Suprapubic skin (tissue), 4 donors: ENCODE data around the gene P4HB. TPM values are rescaled to one million over a fixed set of nuclear protein-coding genes. Genes with fewer than 3 reads are reported as not detected.

Experiments used
- DNase-seq, 2 donors: peaks; one replicate each; pipeline ENCODE4 v3.0.0-alpha.2; 2019; ENCODE audit warnings: low spot score in 2 of 2
- H3K27ac ChIP-seq: fragments of 200-600 bp; sonication (generic); one replicate; pipeline ENCODE4 v1.5.1; 2019
- H3K27me3 ChIP-seq: fragments of 200-600 bp; sonication (generic); one replicate; pipeline ENCODE4 v1.5.1; 2019
- H3K36me3 ChIP-seq: fragments of 200-600 bp; sonication (generic); one replicate; pipeline ENCODE4 v1.5.1; 2019
- H3K4me1 ChIP-seq: fragments of 200-600 bp; sonication (generic); one replicate; pipeline ENCODE4 v1.5.1; 2019
- H3K4me3 ChIP-seq: fragments of 200-600 bp; sonication (generic); one replicate; pipeline ENCODE4 v1.5.1; 2019; ENCODE audit warnings: mild to moderate bottlenecking
- H3K9me3 ChIP-seq: fragments of 200-600 bp; sonication (generic); one replicate; pipeline ENCODE4 v1.5.1; 2019
- CTCF ChIP-seq, 2 donors: fragments of 200-600 bp in 1 of 2; fragments of 450-650 bp in 1 of 2; sonication (generic) in 1 of 2; IDR thresholded peaks; one replicate each; pipeline ENCODE4 v1.5.1; 2016 to 2019; ENCODE audit warnings: antibody characterized with exemption in 2 of 2, mild to moderate bottlenecking in 1 of 2, moderate library complexity in 1 of 2
- EP300 ChIP-seq: sonication (generic); formaldehyde crosslinking; IDR thresholded peaks from one replicate; pipeline ENCODE4 v1.6.1; 2017; ENCODE audit warnings: antibody characterized with exemption
- POLR2A ChIP-seq, 2 donors: fragments of 450-650 bp; IDR thresholded peaks; one replicate each; pipeline ENCODE4 v1.6.1; 2017; ENCODE audit warnings: antibody characterized with exemption in 2 of 2, mild to moderate bottlenecking in 2 of 2, moderate library complexity in 2 of 2
- POLR2AphosphoS5 ChIP-seq, 3 donors: sonication (generic); formaldehyde crosslinking; IDR thresholded peaks; one replicate each; pipeline ENCODE4 v1.6.1; 2017; ENCODE audit warnings: antibody characterized with exemption in 3 of 3
- WGBS: methylation state at CpG from one replicate; pipeline ENCODE4 v1.1.5; 2018; 5-methylcytosine and 5-hydroxymethylcytosine counted together
- total RNA-seq, 4 donors: library from RNA; depleted of rRNA; stranded (reverse); fragments of >200 nt; gene quantifications; one replicate each; pipeline ENCODE4 v1.1.0, GENCODE V29; 2016

P4HB gene
- total RNA-seq, 4 donors from 2014 or later = 521 to 1,041 (median 898) TPM

- no peaks in the 10 kb centered on the region for H3K27me3 ChIP-seq
- peaks cover 22% of the 10 kb centered on the region for H3K36me3 ChIP-seq
- peak overlapping the region; percentile 99 for H3K27ac ChIP-seq
- peak overlapping the region; percentile 82 for H3K4me3 ChIP-seq
- H3K9me3 ChIP-seq = no peaks in the 10 kb centered on the region
- TF ChIP-seq CTCF (IDR thresholded peaks at IDR 0.05) (no peak), POLR2A (IDR thresholded peaks at IDR 0.05) (no peak), EP300 (no peak), POLR2AphosphoS5 (IDR thresholded peaks at IDR 0.05) (peak in 1 of 3 donors; percentile 48)
- H3K4me1 ChIP-seq = peaks cover 64% of the 10 kb centered on the region
- 7% methylated on average over 18 of the region's 65 CpGs for WGBS
- DNase-seq = peak in 1 of 2 donors; percentile 78
Observed at GRCh38 chr17:81870131-81870980, 10.0 kb upstream of the P4HB start.

- H3K36me3 ChIP-seq = peaks cover 22% of the 10 kb centered on the region
- peak overlapping the region; percentile 99 for H3K27ac ChIP-seq
- peaks cover 64% of the 10 kb centered on the region for H3K4me1 ChIP-seq
- TF ChIP-seq CTCF (IDR thresholded peaks at IDR 0.05) (peak; percentile 14 to 83), POLR2A (IDR thresholded peaks at IDR 0.05) (no peak)
- WGBS = 40% methylated on average over 23 of the region's 52 CpGs
- H3K4me3 ChIP-seq = peak overlapping the region; percentile 82
- H3K9me3 ChIP-seq = no peaks in the 10 kb centered on the region
- no peaks in the 10 kb centered on the region for H3K27me3 ChIP-seq
- peak in 1 of 2 donors; percentile 73 for DNase-seq
Observed at GRCh38 chr17:81869221-81870130, 9.1 kb upstream of the P4HB start.

GRCh38 chr17:81868674-81869220 is 8.4 kb upstream of the P4HB start:
- peak overlapping the region; percentile 99 for H3K27ac ChIP-seq
- peaks cover 22% of the 10 kb centered on the region for H3K36me3 ChIP-seq
- H3K4me1 ChIP-seq = peaks cover 70% of the 10 kb centered on the region
- H3K4me3 ChIP-seq = no peak overlapping the region
- no peaks in the 10 kb centered on the region for H3K27me3 ChIP-seq
- no peaks in the 10 kb centered on the region for H3K9me3 ChIP-seq
- WGBS = 62% methylated on average over 20 of the region's 30 CpGs
- DNase-seq = no peak
- TF ChIP-seq POLR2AphosphoS5 (IDR thresholded peaks at IDR 0.05) (no peak), EP300 (no peak), POLR2A (IDR thresholded peaks at IDR 0.05) (no peak), CTCF (IDR thresholded peaks at IDR 0.05) (no peak)

GRCh38 chr17:81867991-81868673 is 7.8 kb upstream of the P4HB start:
- no peak overlapping the region for H3K4me3 ChIP-seq
- peaks cover 74% of the 10 kb centered on the region for H3K4me1 ChIP-seq
- H3K27me3 ChIP-seq = no peaks in the 10 kb centered on the region
- 72% methylated on average over 17 of the region's 28 CpGs for WGBS
- H3K27ac ChIP-seq = peak overlapping the region; percentile 99
- no peaks in the 10 kb centered on the region for H3K9me3 ChIP-seq
- DNase-seq = no peak
- TF ChIP-seq POLR2AphosphoS5 (IDR thresholded peaks at IDR 0.05) (no peak), EP300 (no peak), CTCF (IDR thresholded peaks at IDR 0.05) (no peak), POLR2A (IDR thresholded peaks at IDR 0.05) (no peak)
- H3K36me3 ChIP-seq = peaks cover 22% of the 10 kb centered on the region
